Measurements from ENCODE around the gene AMER3.
"Not testable (repeated sequence)": the region's sequence is repeated elsewhere in the genome, so short reads cannot be mapped to it uniquely, and the experiment has no call there.

The AMER3 gene

GRCh38 chr2:130755256-130756052 lies at the start of gene AMER3:
AMER3 (plus strand) TSS chr2:130755540; CDS start chr2:130762073, 6,533 bp downstream.
- H3K9me3 Mint-ChIP-seq, result no peaks in the 10 kb centered on the region
- ATAC-seq (no peak), DNase-seq (no peak)
- peaks cover 39% of the 10 kb centered on the region for H3K27me3 Mint-ChIP-seq
- H3K27ac Mint-ChIP-seq, result no peak within 1 kb of the TSS
- peaks cover 2% of the 10 kb centered on the region for H3K4me1 Mint-ChIP-seq
- no peaks in the 10 kb centered on the region for H3K36me3 Mint-ChIP-seq (ENCODE audit: low read depth)
- no peak within 1 kb of the TSS for H3K4me3 Mint-ChIP-seq

DNA sequence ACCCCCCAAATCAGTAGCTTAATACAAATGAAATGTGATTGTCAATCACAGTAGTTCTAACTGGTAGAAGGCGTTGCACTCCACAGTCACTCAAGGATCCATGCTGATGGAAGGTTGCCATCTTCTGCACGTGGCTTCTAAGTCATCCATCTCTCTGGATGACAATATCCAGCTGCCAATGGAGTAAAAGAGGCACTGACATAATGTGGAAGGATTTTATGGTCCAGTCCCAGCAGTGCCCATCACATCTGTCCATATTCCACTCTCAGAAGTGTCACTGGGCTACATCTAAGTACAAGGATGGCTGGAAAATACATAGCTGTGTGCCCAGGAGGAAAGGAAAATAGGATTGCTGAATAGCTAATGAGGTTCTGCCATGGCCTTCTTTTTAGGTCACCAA lies 40.5 kb upstream of the AMER3 start:
- H3K4me1 Mint-ChIP-seq; H3K9me3 Mint-ChIP-seq; H3K36me3 Mint-ChIP-seq (ENCODE audit: low read depth); H3K4me3 Mint-ChIP-seq; H3K27ac Mint-ChIP-seq; DNase-seq; ATAC-seq; H3K27me3 Mint-ChIP-seq: not testable (repeated sequence)

DNA sequence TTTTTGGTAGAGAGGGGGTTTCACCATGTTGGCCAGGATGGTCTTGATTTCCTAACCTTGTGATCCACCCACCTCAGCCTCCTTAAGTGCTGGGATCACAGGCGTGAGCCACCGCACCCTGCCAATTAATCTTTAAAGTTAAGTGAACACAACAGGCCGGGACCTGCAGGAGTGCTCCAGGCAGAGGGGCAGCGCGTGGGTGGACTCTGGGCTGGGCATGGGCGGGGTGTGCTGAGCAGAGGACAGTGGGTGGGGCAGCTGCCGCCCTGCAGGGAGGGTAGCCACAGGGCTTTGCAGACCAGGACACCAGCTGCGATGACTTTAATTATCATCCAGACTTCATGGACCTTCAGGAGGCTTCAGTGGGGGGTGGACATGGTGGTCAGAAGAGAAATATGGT lies 35.3 kb upstream of the AMER3 start:
- no peak overlapping the region for H3K4me3 Mint-ChIP-seq
- H3K4me1 Mint-ChIP-seq, result no peaks in the 10 kb centered on the region
- H3K9me3 Mint-ChIP-seq, result no peaks in the 10 kb centered on the region
- H3K27ac Mint-ChIP-seq, result no peak overlapping the region
- peaks cover 7% of the 10 kb centered on the region for H3K27me3 Mint-ChIP-seq
- ATAC-seq, result no peak
- DNase-seq, result no peak
- H3K36me3 Mint-ChIP-seq (ENCODE audit: low read depth), result no peaks in the 10 kb centered on the region

- H3K4me1 Mint-ChIP-seq, result no peaks in the 10 kb centered on the region
- no peak for ATAC-seq
- peaks cover 7% of the 10 kb centered on the region for H3K27me3 Mint-ChIP-seq
- H3K9me3 Mint-ChIP-seq, result no peaks in the 10 kb centered on the region
- no peaks in the 10 kb centered on the region for H3K36me3 Mint-ChIP-seq (ENCODE audit: low read depth)
- H3K27ac Mint-ChIP-seq, result no peak overlapping the region
- DNase-seq, result no peak
- H3K4me3 Mint-ChIP-seq, result no peak overlapping the region
Observed at GRCh38 chr2:130720528-130720927, 34.8 kb upstream of the AMER3 start.

DNA sequence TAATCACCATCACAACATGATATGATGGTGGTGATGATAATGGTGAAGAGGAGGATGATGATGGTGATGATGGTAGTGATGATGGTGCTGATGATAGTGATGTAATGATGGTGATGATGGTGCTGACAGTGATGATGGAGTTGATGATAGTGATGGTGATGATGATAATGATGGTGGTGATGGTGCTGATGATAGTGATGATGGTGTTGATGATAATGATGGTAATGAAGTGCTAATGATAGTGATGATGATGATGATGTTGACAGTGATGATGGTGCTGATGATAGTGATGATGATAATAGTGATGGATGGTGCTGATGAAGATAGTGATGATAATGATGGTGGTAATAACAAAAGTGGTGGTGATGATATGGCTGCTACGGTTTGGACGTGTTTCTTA lies 30.9 kb upstream of the AMER3 start:
- H3K4me3 Mint-ChIP-seq, result no peak overlapping the region
- no peak for ATAC-seq

DNA sequence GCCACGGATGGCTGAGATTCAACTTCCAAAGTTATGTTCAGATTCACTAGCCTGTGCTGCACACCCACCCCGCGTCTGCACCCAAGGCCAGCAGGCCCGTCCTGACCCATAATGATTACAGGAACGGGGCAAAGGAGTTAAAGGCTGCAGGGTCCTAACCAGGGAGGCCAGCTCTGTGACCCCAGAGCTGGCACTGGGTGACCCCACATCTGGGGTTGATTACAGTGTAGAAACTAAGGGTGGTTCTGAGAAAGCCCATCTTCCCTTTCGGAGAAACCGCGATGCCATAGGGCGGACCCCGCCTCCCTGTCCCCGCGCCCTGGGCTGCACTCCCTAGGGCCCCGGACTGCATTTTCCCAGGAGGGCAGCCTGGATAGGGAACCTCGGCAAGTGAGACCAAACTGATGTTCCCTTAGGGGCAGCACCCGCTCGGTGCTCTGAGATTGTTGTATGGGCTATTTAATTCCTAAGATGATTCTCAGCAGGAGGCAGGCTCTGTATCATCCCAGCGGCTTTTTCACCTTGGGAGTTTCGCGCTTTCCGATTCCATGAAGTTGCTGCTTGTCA lies 28.6 kb upstream of the AMER3 start:
- H3K9me3 Mint-ChIP-seq, result no peaks in the 10 kb centered on the region
- H3K27me3 Mint-ChIP-seq, result peaks cover 4% of the 10 kb centered on the region
- H3K36me3 Mint-ChIP-seq (ENCODE audit: low read depth), result no peaks in the 10 kb centered on the region
- no peak for ATAC-seq
- no peak overlapping the region for H3K27ac Mint-ChIP-seq
- DNase-seq, result no peak
- H3K4me3 Mint-ChIP-seq, result peak overlapping the region; percentile 70
- peaks cover 8% of the 10 kb centered on the region for H3K4me1 Mint-ChIP-seq

More for the DNA sequence above, 30.9 kb upstream of the AMER3 start:
- no peak overlapping the region for H3K27ac Mint-ChIP-seq
- DNase-seq, result no peak
- H3K4me1 Mint-ChIP-seq, result peaks cover 8% of the 10 kb centered on the region
- peaks cover 9% of the 10 kb centered on the region for H3K27me3 Mint-ChIP-seq
- H3K9me3 Mint-ChIP-seq, result no peaks in the 10 kb centered on the region
- no peaks in the 10 kb centered on the region for H3K36me3 Mint-ChIP-seq (ENCODE audit: low read depth)

- H3K4me1 Mint-ChIP-seq, result peaks cover 8% of the 10 kb centered on the region
- H3K36me3 Mint-ChIP-seq (ENCODE audit: low read depth), result no peaks in the 10 kb centered on the region
- DNase-seq (peak; percentile 89), ATAC-seq (peak; percentile 88)
- no peaks in the 10 kb centered on the region for H3K9me3 Mint-ChIP-seq
- H3K4me3 Mint-ChIP-seq, result peak overlapping the region; percentile 70
- H3K27ac Mint-ChIP-seq, result peak overlapping the region; percentile 15
- H3K27me3 Mint-ChIP-seq, result peaks cover 4% of the 10 kb centered on the region
Observed at GRCh38 chr2:130727286-130727924, 27.9 kb upstream of the AMER3 start.

GRCh38 chr2:130728007-130728454 lies 27.3 kb upstream of the AMER3 start:
- H3K36me3 Mint-ChIP-seq (ENCODE audit: low read depth), result no peaks in the 10 kb centered on the region
- no peaks in the 10 kb centered on the region for H3K9me3 Mint-ChIP-seq
- peak overlapping the region; percentile 70 for H3K4me3 Mint-ChIP-seq
- peak overlapping the region; percentile 50 for H3K27ac Mint-ChIP-seq
- H3K4me1 Mint-ChIP-seq, result peaks cover 8% of the 10 kb centered on the region
- peak; percentile 59 for ATAC-seq
- peaks cover 4% of the 10 kb centered on the region for H3K27me3 Mint-ChIP-seq
- DNase-seq, result peak; percentile 23

GRCh38 chr2:130728549-130729316 lies 26.6 kb upstream of the AMER3 start, which contains the start of gene GPR148:
GPR148 (plus strand) TSS chr2:130729070; CDS start chr2:130729152, 82 bp downstream.
- no peaks in the 10 kb centered on the region for H3K9me3 Mint-ChIP-seq
- peaks cover 8% of the 10 kb centered on the region for H3K4me1 Mint-ChIP-seq
- H3K36me3 Mint-ChIP-seq (ENCODE audit: low read depth), result no peaks in the 10 kb centered on the region
- H3K4me3 Mint-ChIP-seq, result peak within 1 kb of the TSS; percentile 70
- H3K27ac Mint-ChIP-seq, result peak within 1 kb of the TSS; percentile 50
- H3K27me3 Mint-ChIP-seq, result peaks cover 4% of the 10 kb centered on the region
- ATAC-seq (no peak), DNase-seq (no peak)

DNA sequence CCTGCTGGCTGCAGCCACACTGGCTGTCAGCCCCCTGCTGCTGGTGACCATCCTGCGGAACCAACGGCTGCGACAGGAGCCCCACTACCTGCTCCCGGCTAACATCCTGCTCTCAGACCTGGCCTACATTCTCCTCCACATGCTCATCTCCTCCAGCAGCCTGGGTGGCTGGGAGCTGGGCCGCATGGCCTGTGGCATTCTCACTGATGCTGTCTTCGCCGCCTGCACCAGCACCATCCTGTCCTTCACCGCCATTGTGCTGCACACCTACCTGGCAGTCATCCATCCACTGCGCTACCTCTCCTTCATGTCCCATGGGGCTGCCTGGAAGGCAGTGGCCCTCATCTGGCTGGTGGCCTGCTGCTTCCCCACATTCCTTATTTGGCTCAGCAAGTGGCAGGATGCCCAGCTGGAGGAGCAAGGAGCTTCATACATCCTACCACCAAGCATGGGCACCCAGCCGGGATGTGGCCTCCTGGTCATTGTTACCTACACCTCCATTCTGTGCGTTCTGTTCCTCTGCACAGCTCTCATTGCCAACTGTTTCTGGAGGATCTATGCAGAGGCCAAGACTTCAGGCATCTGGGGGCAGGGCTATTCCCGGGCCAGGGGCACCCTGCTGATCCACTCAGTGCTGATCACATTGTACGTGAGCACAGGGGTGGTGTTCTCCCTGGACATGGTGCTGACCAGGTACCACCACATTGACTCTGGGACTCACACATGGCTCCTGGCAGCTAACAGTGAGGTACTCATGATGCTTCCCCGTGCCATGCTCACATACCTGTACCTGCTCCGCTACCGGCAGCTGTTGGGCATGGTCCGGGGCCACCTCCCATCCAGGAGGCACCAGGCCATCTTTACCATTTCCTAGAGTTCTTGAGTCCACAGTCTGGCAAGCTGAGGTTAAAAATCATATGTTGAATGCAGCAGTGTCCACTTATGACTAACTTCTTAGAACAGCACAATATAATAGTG lies 25.7 kb upstream of the AMER3 start:
- H3K27ac Mint-ChIP-seq, result no peak overlapping the region
- ATAC-seq (no peak), DNase-seq (no peak)
- peaks cover 6% of the 10 kb centered on the region for H3K9me3 Mint-ChIP-seq
- no peak overlapping the region for H3K4me3 Mint-ChIP-seq
- peaks cover 8% of the 10 kb centered on the region for H3K27me3 Mint-ChIP-seq
- no peaks in the 10 kb centered on the region for H3K36me3 Mint-ChIP-seq (ENCODE audit: low read depth)
- H3K4me1 Mint-ChIP-seq, result peaks cover 8% of the 10 kb centered on the region

DNA sequence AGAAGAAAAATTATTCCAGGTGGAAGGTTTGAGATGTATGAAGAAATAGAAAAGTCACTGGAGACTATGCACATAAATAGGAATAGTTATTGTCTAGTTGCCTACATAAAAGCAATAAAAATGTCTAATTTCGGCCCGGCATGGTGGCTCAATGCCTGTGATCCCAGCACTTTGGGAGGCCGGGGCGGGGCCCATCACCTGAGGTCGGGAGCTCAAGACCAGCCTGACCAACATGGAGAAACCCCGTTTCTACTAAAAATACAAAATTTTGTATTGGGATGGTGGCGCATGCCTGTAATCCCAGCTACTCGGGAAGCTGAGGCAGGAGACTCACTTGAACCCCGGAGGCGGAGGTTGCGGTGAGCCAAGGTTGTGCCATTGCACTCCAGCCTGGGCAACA lies 23.1 kb upstream of the AMER3 start:
- not testable (repeated sequence) for DNase-seq; H3K27ac Mint-ChIP-seq; H3K4me3 Mint-ChIP-seq; ATAC-seq; H3K4me1 Mint-ChIP-seq; H3K36me3 Mint-ChIP-seq (ENCODE audit: low read depth); H3K27me3 Mint-ChIP-seq
- H3K9me3 Mint-ChIP-seq, result peaks cover 14% of the 10 kb centered on the region

DNA sequence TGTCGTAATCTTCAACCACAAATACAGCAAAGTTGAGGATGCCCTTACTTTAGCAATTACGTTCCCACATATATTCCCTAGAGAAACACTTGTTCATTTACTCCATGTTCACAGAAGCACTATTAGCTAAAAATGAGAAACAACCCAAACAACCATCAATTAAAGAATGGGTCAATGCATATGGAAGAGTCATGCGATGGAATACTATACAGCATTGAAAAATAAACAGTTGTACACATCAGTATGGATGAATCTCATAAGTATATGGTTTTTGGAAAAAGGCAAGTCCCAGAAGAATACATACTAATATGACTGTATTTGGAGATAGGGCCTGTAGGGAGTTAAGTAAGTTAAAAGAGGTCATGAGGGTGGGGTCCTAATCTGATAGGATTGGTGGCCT lies 20.1 kb upstream of the AMER3 start:
- H3K27ac Mint-ChIP-seq, result no peak overlapping the region
- peaks cover 4% of the 10 kb centered on the region for H3K27me3 Mint-ChIP-seq
- ATAC-seq, result no peak
- peaks cover 14% of the 10 kb centered on the region for H3K9me3 Mint-ChIP-seq
- H3K36me3 Mint-ChIP-seq (ENCODE audit: low read depth), result no peaks in the 10 kb centered on the region
- no peak for DNase-seq
- no peaks in the 10 kb centered on the region for H3K4me1 Mint-ChIP-seq
- H3K4me3 Mint-ChIP-seq, result no peak overlapping the region

DNA sequence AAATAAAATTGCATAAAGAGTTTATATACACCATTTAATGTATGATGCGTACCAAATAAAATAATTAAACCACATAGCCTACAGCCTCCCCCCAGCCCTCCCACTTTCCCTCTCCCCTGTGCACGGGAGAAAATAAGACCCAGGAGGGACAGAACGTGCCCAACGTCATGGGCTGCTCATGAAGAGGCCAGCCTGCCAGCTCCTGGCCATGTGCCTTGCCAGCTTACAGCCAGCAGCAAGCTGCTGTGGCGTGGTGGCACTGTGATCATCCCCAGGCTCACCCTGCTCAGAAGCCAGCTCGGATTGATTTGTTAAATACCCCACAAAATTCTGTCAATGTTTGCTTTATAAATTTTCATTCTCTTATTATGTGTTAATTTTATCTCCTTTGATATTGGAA lies 18.9 kb upstream of the AMER3 start:
- H3K9me3 Mint-ChIP-seq, result peaks cover 14% of the 10 kb centered on the region
- H3K4me3 Mint-ChIP-seq, result no peak overlapping the region
- no peaks in the 10 kb centered on the region for H3K4me1 Mint-ChIP-seq
- H3K27ac Mint-ChIP-seq, result no peak overlapping the region
- no peaks in the 10 kb centered on the region for H3K36me3 Mint-ChIP-seq (ENCODE audit: low read depth)
- ATAC-seq (no peak), DNase-seq (no peak)
- H3K27me3 Mint-ChIP-seq, result peaks cover 5% of the 10 kb centered on the region

Data from activated naive CD8-positive, alpha-beta T cell treated with anti-CD3 and anti-CD28 coated beads, Interleukin-2, amount 50 U/mL, for 24 hours (primary cell).